H9 (cell line): ENCODE measurements around the gene IDH2. TPM values are rescaled to one million over a fixed set of nuclear protein-coding genes. Genes with fewer than 3 reads are reported as not detected.

Source experiments
- DNase-seq: peaks from one replicate; pipeline ENCODE4 v3.0.0-alpha.2; 2017
- H2AFZ ChIP-seq: one replicate; pipeline ENCODE4 v1.6.1; 2013; ENCODE audit warnings: mild to moderate bottlenecking, low read length, control low read depth, moderate library complexity
- H2AK5ac ChIP-seq: 2 replicates; pipeline ENCODE4 v1.6.1; 2013; ENCODE audit warnings: low read length, control low read depth, mixed read lengths; ENCODE audit not compliant: insufficient read length
- H2BK120ac ChIP-seq: one replicate; pipeline ENCODE4 v1.6.1; 2013; ENCODE audit warnings: low read depth, mild to moderate bottlenecking, low read length, control low read depth, inconsistent platforms; ENCODE audit not compliant: poor library complexity, severe bottlenecking
- H2BK12ac ChIP-seq: 2 replicates; pipeline ENCODE4 v1.6.1; 2013; ENCODE audit warnings: low read length, control low read depth, mixed read lengths, low read depth; ENCODE audit not compliant: insufficient read length
- H2BK15ac ChIP-seq: 2 replicates; pipeline ENCODE4 v1.6.1; 2013; ENCODE audit warnings: low read depth, low read length, control low read depth
- H2BK20ac ChIP-seq: one replicate; pipeline ENCODE4 v1.6.1; 2013; ENCODE audit warnings: low read depth, mild to moderate bottlenecking, low read length, control low read depth, inconsistent platforms; ENCODE audit not compliant: poor library complexity, severe bottlenecking
- H2BK5ac ChIP-seq: 2 replicates; pipeline ENCODE4 v1.6.1; 2013; ENCODE audit warnings: low read length, control low read depth, mixed read lengths; ENCODE audit not compliant: insufficient read length
- H3K14ac ChIP-seq: 2 replicates; pipeline ENCODE4 v1.6.1; 2013; ENCODE audit warnings: low read length, control low read depth; ENCODE audit not compliant: insufficient read depth
- H3K18ac ChIP-seq: 2 replicates; pipeline ENCODE4 v1.6.1; 2013; ENCODE audit warnings: low read depth, mild to moderate bottlenecking, mixed read lengths, low read length, control low read depth; ENCODE audit not compliant: insufficient read length
- H3K23ac ChIP-seq: 2 replicates; pipeline ENCODE4 v1.6.1; 2013; ENCODE audit warnings: low read length, control low read depth, mixed read lengths, low read depth; ENCODE audit not compliant: insufficient read length
- H3K23me2 ChIP-seq: 2 replicates; pipeline ENCODE4 v1.6.1; 2013; ENCODE audit warnings: low read depth, mild to moderate bottlenecking, mixed read lengths, low read length, control low read depth; ENCODE audit not compliant: insufficient read length, poor library complexity, severe bottlenecking
- H3K27ac ChIP-seq: 2 replicates; pipeline ENCODE4 v1.5.1; 2013; ENCODE audit warnings: low read length, control low read depth, mixed read lengths, low read depth; ENCODE audit not compliant: insufficient read length
- H3K27me3 ChIP-seq: 2 replicates; pipeline ENCODE4 v1.6.1; 2013; ENCODE audit warnings: low read length, control low read depth, inconsistent platforms; ENCODE audit not compliant: insufficient read depth
- H3K4ac ChIP-seq: 2 replicates; pipeline ENCODE4 v1.6.1; 2013; ENCODE audit warnings: low read depth, mild to moderate bottlenecking, control low read depth, inconsistent platforms, low read length, moderate library complexity
- H3K4me1 ChIP-seq: 2 replicates; pipeline ENCODE4 v1.6.1; 2013; ENCODE audit warnings: low read length, control low read depth, inconsistent platforms; ENCODE audit not compliant: insufficient read depth
- H3K4me2 ChIP-seq: 2 replicates; pipeline ENCODE4 v1.6.1; 2013; ENCODE audit warnings: low read length, control low read depth, mixed read lengths; ENCODE audit not compliant: insufficient read length, insufficient read depth
- H3K56ac ChIP-seq: 2 replicates; pipeline ENCODE4 v1.6.1; 2013; ENCODE audit warnings: low read depth, mild to moderate bottlenecking, mixed read lengths, low read length, control low read depth; ENCODE audit not compliant: insufficient read length
- H3K79me1 ChIP-seq: 2 replicates; pipeline ENCODE4 v1.6.1; 2013; ENCODE audit warnings: low read depth, mild to moderate bottlenecking, moderate library complexity, low read length, control low read depth, inconsistent platforms; ENCODE audit not compliant: insufficient read depth, poor library complexity, severe bottlenecking
- H3K79me2 ChIP-seq: 2 replicates; pipeline ENCODE4 v1.6.1; 2013; ENCODE audit warnings: low read length, control low read depth, inconsistent platforms; ENCODE audit not compliant: insufficient read depth
- H3K9ac ChIP-seq: 2 replicates; pipeline ENCODE4 v1.6.1; 2013; ENCODE audit warnings: low read length, control low read depth, mixed read lengths; ENCODE audit not compliant: insufficient read length; ENCODE audit errors: extremely low read depth
- H3K9me3 ChIP-seq: one replicate; pipeline ENCODE4 v1.6.1; 2013; ENCODE audit warnings: low read depth, low read length, inconsistent platforms; ENCODE audit not compliant: control insufficient read depth
- H3T11ph ChIP-seq: one replicate; pipeline ENCODE4 v1.6.1; 2013; ENCODE audit warnings: mild to moderate bottlenecking, low read length, control low read depth, inconsistent platforms
- H4K20me1 ChIP-seq: one replicate; pipeline ENCODE4 v1.6.1; 2013; ENCODE audit not compliant: control insufficient read depth, insufficient read length, insufficient read depth
- H4K5ac ChIP-seq: 2 replicates; pipeline ENCODE4 v1.6.1; 2013; ENCODE audit warnings: low read depth, mild to moderate bottlenecking, mixed read lengths, low read length, control low read depth; ENCODE audit not compliant: insufficient read length
- H4K8ac ChIP-seq: replicated peaks from 2 replicates; pipeline ENCODE4 v1.6.1; 2013; ENCODE audit warnings: low read length, control low read depth, mixed read lengths, low read depth; ENCODE audit not compliant: insufficient read length
- H4K91ac ChIP-seq: 2 replicates; pipeline ENCODE4 v1.6.1; 2013; ENCODE audit warnings: low read depth, mild to moderate bottlenecking, moderate library complexity, mixed read lengths, low read length, control low read depth; ENCODE audit not compliant: insufficient read length
- H3K27ac Mint-ChIP-seq, 3 experiments: 2 replicates in 2 of 3; 3 replicates in 1 of 3; pipeline ENCODE4 v1.8.0; 2020 to 2021; ENCODE audit warnings: mixed read lengths in 3 of 3, mild to moderate bottlenecking in 1 of 3, moderate library complexity in 1 of 3
- H3K27me3 Mint-ChIP-seq: 2 replicates; pipeline ENCODE4 v1.8.0; 2021; ENCODE audit warnings: low read depth, mild to moderate bottlenecking, moderate library complexity, mixed read lengths
- H3K36me3 Mint-ChIP-seq, 3 experiments: 2 replicates in 2 of 3; 3 replicates in 1 of 3; pipeline ENCODE4 v1.8.0; 2020 to 2021; ENCODE audit warnings: low read depth in 3 of 3, mixed read lengths in 3 of 3; ENCODE audit not compliant: insufficient read depth in 1 of 3
- H3K4me1 Mint-ChIP-seq, 2 experiments: 2 replicates each; pipeline ENCODE4 v1.8.0; 2020; ENCODE audit warnings: mixed read lengths in 2 of 2
- H3K4me3 Mint-ChIP-seq, 2 experiments: 2 replicates in 1 of 2; 3 replicates in 1 of 2; pipeline ENCODE4 v1.8.0; 2020 to 2021; ENCODE audit warnings: mild to moderate bottlenecking in 2 of 2, mixed read lengths in 2 of 2, moderate library complexity in 1 of 2
- H3K9me3 Mint-ChIP-seq, 2 experiments: 2 replicates in 1 of 2; 3 replicates in 1 of 2; pipeline ENCODE4 v1.8.0; 2020; ENCODE audit warnings: mild to moderate bottlenecking in 2 of 2, mixed read lengths in 2 of 2, moderate library complexity in 1 of 2
- CTCF ChIP-seq: fragments of 200-600 bp; sonication (generic); conservative IDR thresholded peaks from 3 replicates; pipeline ENCODE4 v1.8.0; 2021; ENCODE audit warnings: antibody characterized with exemption, mild to moderate bottlenecking
- WGBS: extraction: QIAGEN DNeasy Blood & Tissue Kit; methylation state at CpG from one replicate; pipeline ENCODE4 v1.1.7; 2013; ENCODE audit warnings: missing lambda C conversion rate, low lambda C conversion rate, mixed read lengths; ENCODE audit not compliant: insufficient read length; ENCODE audit errors: extremely low coverage; 5-methylcytosine and 5-hydroxymethylcytosine counted together
- total RNA-seq: library from RNA; stranded (reverse); gene quantifications from 2 replicates; pipeline ENCODE4 v1.2.1, GENCODE V29; 2021

IDH2 gene
- total RNA-seq, 1 experiment from 2014 or later: 57.7 TPM

- Histone ChIP-seq H2BK20ac (no peak overlapping the region), H4K8ac (no peak overlapping the region), H3K4ac (no peak overlapping the region), H3K23ac (no peak overlapping the region), H3K14ac (no peak overlapping the region; the same call in 1 of the 2 replicates), H3K9me3 (no peaks in the 10 kb centered on the region), H2AK5ac (no peak overlapping the region), H3K27ac (no peak overlapping the region), H3K9ac (no peak overlapping the region), H2BK5ac (no peak overlapping the region), H3K56ac (no peak overlapping the region), H3T11ph (no peak overlapping the region), H3K27me3 (no peaks in the 10 kb centered on the region), H4K20me1 (no peaks in the 10 kb centered on the region), H3K4me2 (no peak overlapping the region), H2BK15ac (no peak overlapping the region), H2BK12ac (no peak overlapping the region), H2BK120ac (no peak overlapping the region), H3K79me1 (no peaks in the 10 kb centered on the region), H3K23me2 (no peaks in the 10 kb centered on the region), H2AFZ (no peak overlapping the region), H3K79me2 (no peaks in the 10 kb centered on the region), H4K5ac (no peak overlapping the region), H3K4me1 (no peaks in the 10 kb centered on the region), H4K91ac (no peak overlapping the region), H3K18ac (no peak overlapping the region)
- no CpG with 5 or more reads among the region's 18 CpGs for WGBS
- H3K36me3 Mint-ChIP-seq: peaks cover 14 to 35% (median 26%) of the 10 kb centered on the region in 3 experiments; a peak in 6 of 7 replicates
- no peak overlapping the region; a peak in 1 of 5 replicates for H3K4me3 Mint-ChIP-seq
- no peak for TF ChIP-seq CTCF
- no peaks in the 10 kb centered on the region for H3K9me3 Mint-ChIP-seq
- peaks cover 8 to 15% of the 10 kb centered on the region in 2 experiments for H3K4me1 Mint-ChIP-seq
- H3K27ac Mint-ChIP-seq: no peak overlapping the region
- no peak for DNase-seq
- H3K27me3 Mint-ChIP-seq: no peaks in the 10 kb centered on the region
Observed at GRCh38 chr15:90084876-90085423, 17.3 kb downstream of the IDH2 start.
